ENCODE data around the gene RNLS.

DNA sequence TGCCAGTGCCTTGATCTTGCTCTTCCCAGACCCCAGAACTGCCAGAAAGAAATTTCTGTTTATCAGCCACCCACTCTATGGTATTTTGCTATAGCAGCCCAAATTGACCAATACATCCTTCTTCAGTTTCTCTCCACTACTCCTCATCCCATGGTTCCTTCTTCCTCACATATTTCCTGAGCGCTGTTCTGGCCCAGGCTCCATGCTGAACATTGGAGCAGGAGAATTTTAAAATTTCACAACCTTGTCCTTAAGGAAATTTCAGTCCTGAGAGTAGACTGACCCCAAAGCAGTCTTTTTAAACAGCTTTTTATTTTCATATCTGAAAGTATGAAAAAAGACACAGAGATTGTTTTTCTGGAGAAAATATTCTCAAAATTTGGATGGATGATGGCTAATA, 297.1 kb downstream of the RNLS start:
- TF ChIP-seq, protein P1, sequence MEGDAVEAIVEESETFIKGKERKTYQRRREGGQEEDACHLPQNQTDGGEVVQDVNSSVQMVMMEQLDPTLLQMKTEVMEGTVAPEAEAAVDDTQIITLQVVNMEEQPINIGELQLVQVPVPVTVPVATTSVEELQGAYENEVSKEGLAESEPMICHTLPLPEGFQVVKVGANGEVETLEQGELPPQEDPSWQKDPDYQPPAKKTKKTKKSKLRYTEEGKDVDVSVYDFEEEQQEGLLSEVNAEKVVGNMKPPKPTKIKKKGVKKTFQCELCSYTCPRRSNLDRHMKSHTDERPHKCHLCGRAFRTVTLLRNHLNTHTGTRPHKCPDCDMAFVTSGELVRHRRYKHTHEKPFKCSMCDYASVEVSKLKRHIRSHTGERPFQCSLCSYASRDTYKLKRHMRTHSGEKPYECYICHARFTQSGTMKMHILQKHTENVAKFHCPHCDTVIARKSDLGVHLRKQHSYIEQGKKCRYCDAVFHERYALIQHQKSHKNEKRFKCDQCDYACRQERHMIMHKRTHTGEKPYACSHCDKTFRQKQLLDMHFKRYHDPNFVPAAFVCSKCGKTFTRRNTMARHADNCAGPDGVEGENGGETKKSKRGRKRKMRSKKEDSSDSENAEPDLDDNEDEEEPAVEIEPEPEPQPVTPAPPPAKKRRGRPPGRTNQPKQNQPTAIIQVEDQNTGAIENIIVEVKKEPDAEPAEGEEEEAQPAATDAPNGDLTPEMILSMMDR (IDR thresholded peaks at IDR 0.05): no peak
- TF ChIP-seq POLR2A (IDR thresholded peaks at IDR 0.05) (no peak), POLR2AphosphoS5 (IDR thresholded peaks at IDR 0.05) (no peak)
